Measurements from ENCODE around the gene COL16A1. TPM values are rescaled to one million over a fixed set of nuclear protein-coding genes. Genes with fewer than 3 reads are reported as not detected.

COL16A1 gene
- total RNA-seq, 6 experiments from 2014 or later: 74.1 to 100 (median 87.6) TPM

- peaks cover 16% of the 10 kb centered on the region for H3K4me1 Mint-ChIP-seq (ENCODE audit: low read depth)
- H3K27ac Mint-ChIP-seq: no peak overlapping the region
- peaks cover 4% of the 10 kb centered on the region for H3K27me3 Mint-ChIP-seq (ENCODE audit: insufficient read depth)
- no peak for TF ChIP-seq CTCF (IDR thresholded peaks at IDR 0.05)
- DNase-seq: no peak
- no peak overlapping the region for H3K4me3 Mint-ChIP-seq
- H3K36me3 Mint-ChIP-seq (ENCODE audit: low read depth): peaks cover 29% of the 10 kb centered on the region; the same call in 1 of the 2 replicates
- no peaks in the 10 kb centered on the region for H3K9me3 Mint-ChIP-seq
These were observed 26.4 kb downstream of the COL16A1 start for GRCh38 chr1:31677401-31677800.

GRCh38 chr1:31675756-31676155 is 28.1 kb downstream of the COL16A1 start:
- no peaks in the 10 kb centered on the region for H3K9me3 Mint-ChIP-seq
- peaks cover 24% of the 10 kb centered on the region; the same call in 1 of the 2 replicates for H3K36me3 Mint-ChIP-seq (ENCODE audit: low read depth)
- no peak for TF ChIP-seq CTCF (IDR thresholded peaks at IDR 0.05)
- H3K4me3 Mint-ChIP-seq: no peak overlapping the region
- peaks cover 16% of the 10 kb centered on the region for H3K4me1 Mint-ChIP-seq (ENCODE audit: low read depth)
- peak overlapping the region; percentile 45; the same call in 1 of the 2 replicates for H3K27ac Mint-ChIP-seq
- no peak for DNase-seq
- peaks cover 2% of the 10 kb centered on the region for H3K27me3 Mint-ChIP-seq (ENCODE audit: insufficient read depth)

GRCh38 chr1:31675161-31675560 is 28.7 kb downstream of the COL16A1 start:
- peaks cover 26% of the 10 kb centered on the region; the same call in 1 of the 2 replicates for H3K36me3 Mint-ChIP-seq (ENCODE audit: low read depth)
- no peak for TF ChIP-seq CTCF (IDR thresholded peaks at IDR 0.05)
- H3K27me3 Mint-ChIP-seq (ENCODE audit: insufficient read depth): peaks cover 2% of the 10 kb centered on the region
- peaks cover 19% of the 10 kb centered on the region for H3K4me1 Mint-ChIP-seq (ENCODE audit: low read depth)
- H3K27ac Mint-ChIP-seq: peak overlapping the region; percentile 55; the same call in 1 of the 2 replicates
- no peaks in the 10 kb centered on the region for H3K9me3 Mint-ChIP-seq
- H3K4me3 Mint-ChIP-seq: no peak overlapping the region
- DNase-seq: no peak

- Mint-ChIP-seq H3K27me3 (ENCODE audit: insufficient read depth) (peaks cover 2% of the 10 kb centered on the region), H3K36me3 (ENCODE audit: low read depth) (peaks cover 29% of the 10 kb centered on the region), H3K4me1 (ENCODE audit: low read depth) (peaks cover 24% of the 10 kb centered on the region), H3K27ac (peak overlapping the region; percentile 55), H3K4me3 (no peak overlapping the region), H3K9me3 (no peaks in the 10 kb centered on the region)
- peak; percentile 60 for DNase-seq
- no peak for TF ChIP-seq CTCF (IDR thresholded peaks at IDR 0.05)
These were observed 29.2 kb downstream of the COL16A1 start for GRCh38 chr1:31674626-31675025.

- H3K9me3 Mint-ChIP-seq: no peaks in the 10 kb centered on the region
These were observed 30.4 kb downstream of the COL16A1 start for GRCh38 chr1:31673433-31673832.

More at GRCh38 chr1:31673433-31673832, 30.4 kb downstream of the COL16A1 start:
- Mint-ChIP-seq H3K27ac (no peak overlapping the region), H3K36me3 (ENCODE audit: low read depth) (peaks cover 30% of the 10 kb centered on the region), H3K27me3 (ENCODE audit: insufficient read depth) (peaks cover 2% of the 10 kb centered on the region), H3K4me3 (no peak overlapping the region), H3K4me1 (ENCODE audit: low read depth) (peaks cover 26% of the 10 kb centered on the region)
- no peak for TF ChIP-seq CTCF (IDR thresholded peaks at IDR 0.05)
- DNase-seq: no peak
